NT2/D1 (cell line): ENCODE measurements around the gene RUVBL1.

Experiments
- SUZ12 ChIP-seq: IDR thresholded peaks from 2 replicates; pipeline ENCODE4 v1.6.1; 2011; ENCODE audit not compliant: insufficient read length, insufficient read depth; ENCODE audit errors: extremely low read depth
- ZNF274 ChIP-seq: IDR thresholded peaks from 2 replicates; pipeline ENCODE4 v1.6.1; 2011; ENCODE audit warnings: mild to moderate bottlenecking, low read depth, low read length

- TF ChIP-seq ZNF274 (no peak), SUZ12 (no peak)
Measured at GRCh38 chr3:128051459-128051836, 72.2 kb downstream of the RUVBL1 start.
